Measurements from ENCODE around the gene HS6ST2. TPM values are rescaled to one million over a fixed set of nuclear protein-coding genes. Genes with fewer than 3 reads are reported as not detected.

The HS6ST2 gene
- total and polyA plus RNA-seq, 2 experiments from 2014 or later: not detected

- Histone ChIP-seq H2AFZ (no peak overlapping the region), H3K4me1 (ENCODE audit: insufficient read depth) (no peaks in the 10 kb centered on the region), H3K4me2 (ENCODE audit: unreplicated experiment) (no peak overlapping the region), H3K36me3 (ENCODE audit: low read depth) (no peaks in the 10 kb centered on the region), H3K9ac (no peak overlapping the region), H3F3A (ENCODE audit: insufficient read depth) (no peaks in the 10 kb centered on the region), H3K9me2 (ENCODE audit: insufficient read depth) (no peaks in the 10 kb centered on the region), H3K79me2 (ENCODE audit: insufficient read depth) (no peaks in the 10 kb centered on the region), H3K27me3 (replicated peaks; ENCODE audit: insufficient read depth) (no peaks in the 10 kb centered on the region), H3K27ac (no peak overlapping the region), H3K9me3 (ENCODE audit: low read depth) (no peaks in the 10 kb centered on the region), H4K20me1 (ENCODE audit: insufficient read depth) (no peaks in the 10 kb centered on the region), H3K4me3 (no peak overlapping the region)
- no peak for DNase-seq
- in situ Hi-C loops (cut with MboI): no loop called here
- 32 to 42% methylated on average over 7 to 8 of the region's 8 CpGs for WGBS, 2 experiments (ENCODE audit: low coverage in 1 of 2, low lambda C conversion rate in 2 of 2, missing lambda C conversion rate in 2 of 2)
- TF ChIP-seq EZH2 (IDR thresholded peaks at IDR 0.05; ENCODE audit: insufficient read depth, poor library complexity, severe bottlenecking): no peak
- no peak for TF ChIP-seq EZH2phosphoT487 (IDR thresholded peaks at IDR 0.05; ENCODE audit: insufficient read depth, low read depth)
Measured at GRCh38 chrX:132831336-132831973, 127.0 kb downstream of the HS6ST2 start.

- H3K27me3 ChIP-seq (replicated peaks; ENCODE audit: insufficient read depth): no peaks in the 10 kb centered on the region
- no peak overlapping the region for H3K27ac ChIP-seq
- no peak overlapping the region for H2AFZ ChIP-seq
- H3K9me3 ChIP-seq (ENCODE audit: low read depth): no peaks in the 10 kb centered on the region
- H3K36me3 ChIP-seq (ENCODE audit: low read depth): no peaks in the 10 kb centered on the region
- in situ Hi-C loops (cut with MboI): no loop called here
- no peak for DNase-seq
- no peaks in the 10 kb centered on the region for H3K79me2 ChIP-seq (ENCODE audit: insufficient read depth)
- TF ChIP-seq EZH2phosphoT487 (IDR thresholded peaks at IDR 0.05; ENCODE audit: insufficient read depth, low read depth) (no peak), EZH2 (IDR thresholded peaks at IDR 0.05; ENCODE audit: insufficient read depth, poor library complexity, severe bottlenecking) (no peak)
- H3K4me2 ChIP-seq (ENCODE audit: unreplicated experiment): no peak overlapping the region
- H3K9ac ChIP-seq: no peak overlapping the region
- H4K20me1 ChIP-seq (ENCODE audit: insufficient read depth): no peaks in the 10 kb centered on the region
- H3F3A ChIP-seq (ENCODE audit: insufficient read depth): no peaks in the 10 kb centered on the region
- H3K9me2 ChIP-seq (ENCODE audit: insufficient read depth): no peaks in the 10 kb centered on the region
- H3K4me1 ChIP-seq (ENCODE audit: insufficient read depth): no peaks in the 10 kb centered on the region
- whole genome bisulfite sequencing, 2 experiments (ENCODE audit: low coverage in 1 of 2, low lambda C conversion rate in 2 of 2, missing lambda C conversion rate in 2 of 2): 11 to 39% methylated on average over 2 of the region's 2 CpGs
- H3K4me3 ChIP-seq: no peak overlapping the region
Measured at GRCh38 chrX:132822634-132823012, 135.8 kb downstream of the HS6ST2 start.

- no peak for DNase-seq
- Histone ChIP-seq H4K20me1 (ENCODE audit: insufficient read depth) (no peaks in the 10 kb centered on the region), H3K27ac (no peak overlapping the region), H3K36me3 (ENCODE audit: low read depth) (no peaks in the 10 kb centered on the region), H3K79me2 (ENCODE audit: insufficient read depth) (no peaks in the 10 kb centered on the region), H3F3A (ENCODE audit: insufficient read depth) (no peaks in the 10 kb centered on the region), H3K4me3 (no peak overlapping the region), H3K27me3 (replicated peaks; ENCODE audit: insufficient read depth) (no peaks in the 10 kb centered on the region), H3K4me2 (ENCODE audit: unreplicated experiment) (no peak overlapping the region), H3K4me1 (ENCODE audit: insufficient read depth) (no peaks in the 10 kb centered on the region), H3K9me2 (ENCODE audit: insufficient read depth) (no peaks in the 10 kb centered on the region), H2AFZ (no peak overlapping the region), H3K9me3 (ENCODE audit: low read depth) (no peaks in the 10 kb centered on the region), H3K9ac (no peak overlapping the region)
- in situ Hi-C loops (cut with MboI): no loop called here
- WGBS, 2 experiments (ENCODE audit: low coverage in 1 of 2, low lambda C conversion rate in 2 of 2, missing lambda C conversion rate in 2 of 2): 60 to 72% methylated on average over 3 of the region's 3 CpGs
- no peak for TF ChIP-seq EZH2 (IDR thresholded peaks at IDR 0.05; ENCODE audit: insufficient read depth, poor library complexity, severe bottlenecking)
- TF ChIP-seq EZH2phosphoT487 (IDR thresholded peaks at IDR 0.05; ENCODE audit: insufficient read depth, low read depth): no peak
Measured at GRCh38 chrX:132821974-132822633, 136.3 kb downstream of the HS6ST2 start.

- Histone ChIP-seq H3K36me3 (ENCODE audit: low read depth) (no peaks in the 10 kb centered on the region), H4K20me1 (ENCODE audit: insufficient read depth) (no peaks in the 10 kb centered on the region), H3K4me2 (ENCODE audit: unreplicated experiment) (no peak overlapping the region), H3K27me3 (replicated peaks; ENCODE audit: insufficient read depth) (no peaks in the 10 kb centered on the region), H3K9ac (no peak overlapping the region), H3K4me1 (ENCODE audit: insufficient read depth) (no peaks in the 10 kb centered on the region), H3K9me3 (ENCODE audit: low read depth) (no peaks in the 10 kb centered on the region), H3K9me2 (ENCODE audit: insufficient read depth) (no peaks in the 10 kb centered on the region), H3K79me2 (ENCODE audit: insufficient read depth) (no peaks in the 10 kb centered on the region), H3K27ac (no peak overlapping the region), H3F3A (ENCODE audit: insufficient read depth) (no peaks in the 10 kb centered on the region), H2AFZ (no peak overlapping the region), H3K4me3 (no peak overlapping the region)
- TF ChIP-seq EZH2phosphoT487 (IDR thresholded peaks at IDR 0.05; ENCODE audit: insufficient read depth, low read depth) (no peak), EZH2 (IDR thresholded peaks at IDR 0.05; ENCODE audit: insufficient read depth, poor library complexity, severe bottlenecking) (no peak)
- in situ Hi-C loops (cut with MboI): no loop called here
- WGBS, 2 experiments (ENCODE audit: low coverage in 1 of 2, low lambda C conversion rate in 2 of 2, missing lambda C conversion rate in 2 of 2): 44 to 47% methylated on average over 5 of the region's 5 CpGs
- DNase-seq: no peak
Measured at GRCh38 chrX:132820675-132821074, 137.8 kb downstream of the HS6ST2 start.
